A549 (cell line): Measurements from ENCODE around the gene FOXM1. TPM values are rescaled to one million over a fixed set of nuclear protein-coding genes. Genes with fewer than 3 reads are reported as not detected.

Experiments
- ATAC-seq, 2 experiments: fragments of 200-7000 bp in 1 of 2; fragments of >200 bp in 1 of 2; cut with Nextera tagmentation in 1 of 2; cut with Tn5 transposase in 1 of 2; 3 replicates each; pipeline versions ENCODE4 v1.8.0 to v1.9.1; 2018 to 2020; ENCODE audit warnings: mild to moderate bottlenecking in 1 of 2, moderate library complexity in 1 of 2
- CTCF ChIA-PET: fragments of 300-600 bp; sonication (Branson Sonifier 250); formaldehyde crosslinking; extraction: SDS; loops from one replicate; lab custom pipeline; 2021; ENCODE audit warnings: antibody characterized with exemption, inconsistent platforms; lab: Yijun Ruan, JAX
- POLR2A ChIA-PET: fragments of 350-600 bp; formaldehyde crosslinking; extraction: SDS; loops from one replicate; lab custom pipeline; 2021; ENCODE audit warnings: antibody characterized with exemption, inconsistent platforms; lab: Yijun Ruan, JAX
- DNase-seq, 2 experiments: peaks; one replicate each; pipeline versions ENCODE4 v3.0.0 to v3.0.0-alpha.2; 2011 to 2016; ENCODE audit warnings: low read depth in 1 of 2, low spot score in 1 of 2
- FAIRE-seq: peaks from 2 replicates; lab custom pipeline; 2011; peaks lifted over from hg19 to GRCh38; lab: Jason Lieb, UNC
- H3K27ac ChIP-seq, 2 experiments: fragments of >200 bp; sonication (Bioruptor Twin); formaldehyde crosslinking; 3 replicates each; pipeline ENCODE4 v1.5.1; 2016 to 2017
- H3K4me1 ChIP-seq: fragments of >200 bp; sonication (Bioruptor Twin); formaldehyde crosslinking; 3 replicates; pipeline ENCODE4 v1.6.1; 2016
- H3K4me2 ChIP-seq: fragments of >200 bp; sonication (Bioruptor Twin); formaldehyde crosslinking; 3 replicates; pipeline ENCODE4 v1.6.1; 2016
- H3K4me3 ChIP-seq: fragments of >200 bp; sonication (Bioruptor Twin); formaldehyde crosslinking; 3 replicates; pipeline ENCODE4 v1.5.1; 2016
- H3K9me3 ChIP-seq: fragments of >200 bp; sonication (Bioruptor Twin); formaldehyde crosslinking; 3 replicates; pipeline ENCODE4 v1.6.1; 2016
- EP300 ChIP-seq, 2 experiments: fragments of >200 bp; sonication (Bioruptor Twin); formaldehyde crosslinking; IDR thresholded peaks; 2 replicates in 1 of 2; 3 replicates in 1 of 2; pipeline ENCODE4 v1.6.1; 2016 to 2017
- ESRRA ChIP-seq: fragments of 150-350 bp; IDR thresholded peaks from 2 replicates; pipeline ENCODE4 v1.6.1; 2014; ENCODE audit warnings: mild to moderate bottlenecking, low read length, borderline replicate concordance
- FOXS1 ChIP-seq: fragments of 250-450 bp; sonication (Bioruptor Pico); IDR thresholded peaks from 2 replicates; pipeline ENCODE4 v1.5.0; 2020; ENCODE audit warnings: mild to moderate bottlenecking, moderate library complexity
- JUNB ChIP-seq: fragments of >200 bp; sonication (Bioruptor Twin); formaldehyde crosslinking; IDR thresholded peaks from 2 replicates; pipeline ENCODE4 v1.6.1; 2016
- MAFK ChIP-seq: fragments of 450-650 bp; IDR thresholded peaks from 2 replicates; pipeline ENCODE4 v1.6.1; 2014; ENCODE audit not compliant: partially characterized antibody
- NFE2L2 ChIP-seq: fragments of 150-350 bp; conservative IDR thresholded peaks from 2 replicates; pipeline ENCODE4 v1.6.1; 2014; ENCODE audit warnings: low read length
- NPAS2 ChIP-seq: fragments of 250-450 bp; sonication (Bioruptor Pico); IDR thresholded peaks from 2 replicates; pipeline ENCODE4 v1.8.0; 2022; ENCODE audit warnings: mild to moderate bottlenecking, moderate library complexity, borderline replicate concordance
- RAD21 ChIP-seq, 2 experiments: fragments of >200 bp in 1 of 2; sonication (Bioruptor Twin) in 1 of 2; formaldehyde crosslinking in 1 of 2; IDR thresholded peaks in 1 of 2; conservative IDR thresholded peaks in 1 of 2; 2 replicates in 1 of 2; 3 replicates in 1 of 2; pipeline ENCODE4 v1.6.1; 2012 to 2018; ENCODE audit warnings: inconsistent platforms in 1 of 2
- RCOR1 ChIP-seq: fragments of 150-350 bp; IDR thresholded peaks from 2 replicates; pipeline ENCODE4 v1.6.1; 2014; ENCODE audit warnings: antibody characterized with exemption, low read length, low read depth
- RFX5 ChIP-seq: fragments of 450-650 bp; IDR thresholded peaks from 2 replicates; pipeline ENCODE4 v1.7.1; 2014; ENCODE audit warnings: antibody characterized with exemption, mild to moderate bottlenecking, moderate library complexity
- SMC3 ChIP-seq: fragments of >200 bp; sonication (Bioruptor Twin); formaldehyde crosslinking; IDR thresholded peaks from 3 replicates; pipeline ENCODE4 v1.6.1; 2018; ENCODE audit warnings: inconsistent platforms
- WGBS: methylation state at CpG from one replicate; pipeline ENCODE4 v1.1.6; 2017; ENCODE audit errors: missing lambda C conversion rate; 5-methylcytosine and 5-hydroxymethylcytosine counted together
- polyA plus RNA-seq, 4 experiments: library from polyadenylated mRNA; depleted of rRNA in 3 of 4; stranded (reverse); fragments of >200 nt; fragmentation: RNase III in 1 of 4; extraction: RNeasy Plus Mini Kit Qiagen cat#74134 plus additional on column Dnase treatment in 1 of 4; gene quantifications; 2 replicates in 3 of 4; 3 replicates in 1 of 4; pipeline ENCODE4 v1.2.3, GENCODE V29; 2011 to 2017
- TF ChIP-seq, protein P1 (sequence below): fragments of >200 bp; sonication (Bioruptor Twin); formaldehyde crosslinking; IDR thresholded peaks from 2 replicates; pipeline ENCODE4 v1.6.1; 2016
- TF ChIP-seq, protein P2 (sequence below): fragments of 200-600 bp; sonication (generic); IDR thresholded peaks from 2 replicates; pipeline ENCODE4 v1.6.1; 2016; ENCODE audit warnings: antibody characterized with exemption, mild to moderate bottlenecking, moderate library complexity
- TF ChIP-seq, protein P3 (sequence below): IDR thresholded peaks from 2 replicates; pipeline ENCODE4 v1.6.1; 2012
- TF ChIP-seq, protein P4 (sequence below): fragments of >200 bp; sonication (Bioruptor Twin); formaldehyde crosslinking; IDR thresholded peaks from 3 replicates; pipeline ENCODE4 v1.5.1; 2016
- TF ChIP-seq, protein P5 (sequence below): IDR thresholded peaks from 2 replicates; pipeline ENCODE4 v1.6.1; 2012; ENCODE audit warnings: low read depth, borderline replicate concordance

Gene FOXM1
- polyA plus RNA-seq, 2 of the 4 experiments (the other 2 are of a cell fraction) = 40.3 to 84.0 TPM

DNA sequence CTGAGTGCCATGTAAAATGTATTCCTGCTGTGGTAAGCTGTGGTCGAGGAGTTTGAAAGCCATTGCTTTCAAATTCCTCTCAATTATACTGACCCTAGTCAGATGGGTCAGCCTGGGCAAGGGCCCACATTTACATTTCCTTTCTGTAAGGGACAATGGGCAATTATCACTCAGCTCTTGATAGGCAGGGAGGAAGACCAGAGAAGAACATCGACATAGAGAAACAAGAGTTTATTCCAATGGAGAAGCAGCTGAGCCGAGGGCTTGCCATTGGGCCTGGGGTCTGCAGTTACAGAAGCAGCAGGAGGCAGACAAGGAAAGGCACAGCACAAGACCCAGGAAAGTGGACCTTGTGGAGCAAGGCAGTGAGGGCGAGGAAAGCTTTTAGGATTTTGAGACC is 51.8 kb downstream of the FOXM1 start:
- Histone ChIP-seq H3K27ac (no peak overlapping the region), H3K4me3 (no peak overlapping the region), H3K4me1 (no peaks in the 10 kb centered on the region), H3K4me2 (no peak overlapping the region), H3K9me3 (no peaks in the 10 kb centered on the region)
- 87% methylated on average over 4 of the region's 4 CpGs for WGBS
- CTCF ChIA-PET = interaction anchor here (0.9 to 2.3 kb wide), 5 partner anchors 11 to 119 kb away, joined by 3 to 6 read pairs (median 4); no protein-coding TSS in a partner anchor
- ATAC-seq (no peak), DNase-seq (no peak), FAIRE-seq (no peak)
- POLR2A ChIA-PET = no interaction called here
- TF ChIP-seq EP300 (IDR thresholded peaks at IDR 0.05) (no peak), NPAS2 (CRISPR knock-in tag) (no peak), JUNB (no peak)

DNA sequence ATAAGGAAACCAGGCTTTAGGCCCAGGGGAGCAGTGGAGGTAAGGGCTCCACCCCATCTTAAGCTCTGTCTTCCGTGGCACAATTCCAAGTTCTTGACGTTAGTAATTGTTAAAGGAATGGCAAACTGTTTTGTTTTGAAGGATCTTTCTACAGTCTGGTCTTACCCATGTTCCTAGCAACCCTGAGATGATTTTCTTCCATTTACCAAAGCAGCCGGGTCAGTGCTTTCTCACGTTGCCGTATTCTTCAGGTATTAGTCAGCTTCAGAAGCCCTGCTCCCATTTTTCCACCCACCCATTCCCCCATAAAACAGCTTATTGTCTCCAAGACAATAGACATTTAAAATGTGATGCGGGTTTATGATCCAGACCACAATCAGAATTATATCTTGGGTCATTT is 52.4 kb downstream of the FOXM1 start:
- POLR2A ChIA-PET = no interaction called here
- H3K27ac ChIP-seq = no peak overlapping the region
- no peak overlapping the region for H3K4me2 ChIP-seq
- TF ChIP-seq FOXS1 (CRISPR knock-in tag) (no peak), JUNB (no peak), NFE2L2 (no peak), RFX5 (no peak)
- TF ChIP-seq, protein P1, sequence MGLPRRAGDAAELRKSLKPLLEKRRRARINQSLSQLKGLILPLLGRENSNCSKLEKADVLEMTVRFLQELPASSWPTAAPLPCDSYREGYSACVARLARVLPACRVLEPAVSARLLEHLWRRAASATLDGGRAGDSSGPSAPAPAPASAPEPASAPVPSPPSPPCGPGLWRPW = no peak
- TF ChIP-seq, protein P2, sequence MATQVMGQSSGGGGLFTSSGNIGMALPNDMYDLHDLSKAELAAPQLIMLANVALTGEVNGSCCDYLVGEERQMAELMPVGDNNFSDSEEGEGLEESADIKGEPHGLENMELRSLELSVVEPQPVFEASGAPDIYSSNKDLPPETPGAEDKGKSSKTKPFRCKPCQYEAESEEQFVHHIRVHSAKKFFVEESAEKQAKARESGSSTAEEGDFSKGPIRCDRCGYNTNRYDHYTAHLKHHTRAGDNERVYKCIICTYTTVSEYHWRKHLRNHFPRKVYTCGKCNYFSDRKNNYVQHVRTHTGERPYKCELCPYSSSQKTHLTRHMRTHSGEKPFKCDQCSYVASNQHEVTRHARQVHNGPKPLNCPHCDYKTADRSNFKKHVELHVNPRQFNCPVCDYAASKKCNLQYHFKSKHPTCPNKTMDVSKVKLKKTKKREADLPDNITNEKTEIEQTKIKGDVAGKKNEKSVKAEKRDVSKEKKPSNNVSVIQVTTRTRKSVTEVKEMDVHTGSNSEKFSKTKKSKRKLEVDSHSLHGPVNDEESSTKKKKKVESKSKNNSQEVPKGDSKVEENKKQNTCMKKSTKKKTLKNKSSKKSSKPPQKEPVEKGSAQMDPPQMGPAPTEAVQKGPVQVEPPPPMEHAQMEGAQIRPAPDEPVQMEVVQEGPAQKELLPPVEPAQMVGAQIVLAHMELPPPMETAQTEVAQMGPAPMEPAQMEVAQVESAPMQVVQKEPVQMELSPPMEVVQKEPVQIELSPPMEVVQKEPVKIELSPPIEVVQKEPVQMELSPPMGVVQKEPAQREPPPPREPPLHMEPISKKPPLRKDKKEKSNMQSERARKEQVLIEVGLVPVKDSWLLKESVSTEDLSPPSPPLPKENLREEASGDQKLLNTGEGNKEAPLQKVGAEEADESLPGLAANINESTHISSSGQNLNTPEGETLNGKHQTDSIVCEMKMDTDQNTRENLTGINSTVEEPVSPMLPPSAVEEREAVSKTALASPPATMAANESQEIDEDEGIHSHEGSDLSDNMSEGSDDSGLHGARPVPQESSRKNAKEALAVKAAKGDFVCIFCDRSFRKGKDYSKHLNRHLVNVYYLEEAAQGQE = no peak
- TF ChIP-seq, protein P3, sequence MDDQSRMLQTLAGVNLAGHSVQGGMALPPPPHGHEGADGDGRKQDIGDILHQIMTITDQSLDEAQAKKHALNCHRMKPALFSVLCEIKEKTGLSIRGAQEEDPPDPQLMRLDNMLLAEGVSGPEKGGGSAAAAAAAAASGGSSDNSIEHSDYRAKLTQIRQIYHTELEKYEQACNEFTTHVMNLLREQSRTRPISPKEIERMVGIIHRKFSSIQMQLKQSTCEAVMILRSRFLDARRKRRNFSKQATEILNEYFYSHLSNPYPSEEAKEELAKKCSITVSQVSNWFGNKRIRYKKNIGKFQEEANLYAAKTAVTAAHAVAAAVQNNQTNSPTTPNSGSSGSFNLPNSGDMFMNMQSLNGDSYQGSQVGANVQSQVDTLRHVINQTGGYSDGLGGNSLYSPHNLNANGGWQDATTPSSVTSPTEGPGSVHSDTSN = no peak
- DNase-seq (no peak), FAIRE-seq (no peak), ATAC-seq (no peak)
- CTCF ChIA-PET = interaction anchor here (1.5 to 2.3 kb wide), 4 partner anchors 10 to 119 kb away, joined by 3 to 6 read pairs (median 4); no protein-coding TSS in a partner anchor
- H3K4me1 ChIP-seq = no peaks in the 10 kb centered on the region
- H3K4me3 ChIP-seq = no peak overlapping the region
- H3K9me3 ChIP-seq = no peaks in the 10 kb centered on the region
- 80% methylated on average over 6 of the region's 6 CpGs for WGBS

DNA sequence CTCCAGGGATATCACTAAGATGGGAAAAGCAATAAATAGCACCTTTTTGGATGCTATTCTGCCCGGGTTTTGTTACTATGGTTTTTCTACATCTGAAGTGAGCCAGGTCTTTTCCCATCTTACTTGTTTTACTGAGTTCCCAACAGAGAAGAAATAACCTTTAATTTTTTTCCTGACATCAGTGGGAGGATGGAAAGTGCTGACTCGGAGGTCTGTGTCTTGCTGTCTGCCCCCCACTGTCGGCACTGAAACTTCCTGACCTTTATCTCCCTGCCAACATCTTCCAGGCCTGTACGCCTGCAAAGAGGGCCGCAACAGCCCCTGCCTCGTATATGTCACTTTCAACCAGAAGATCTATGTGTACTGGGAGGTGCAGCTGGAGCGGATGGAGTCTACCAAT is 53.5 kb downstream of the FOXM1 start:
- H3K27ac ChIP-seq = no peak overlapping the region
- 80% methylated on average over 7 of the region's 7 CpGs for whole genome bisulfite sequencing
- peak; percentile 92 for TF ChIP-seq MAFK
- TF ChIP-seq RAD21 (conservative IDR thresholded peaks at IDR 0.05 in 1 of 2, IDR thresholded peaks at IDR 0.05 in 1 of 2) = no peak
- no peak overlapping the region for H3K4me2 ChIP-seq
- ChIA-PET CTCF (interaction anchor here (1.2 to 2.3 kb wide), 3 partner anchors 15 to 120 kb away, joined by 3 to 6 read pairs (median 3); no protein-coding TSS in a partner anchor), POLR2A (no interaction called here)
- H3K4me1 ChIP-seq = no peaks in the 10 kb centered on the region
- FAIRE-seq (no peak), ATAC-seq (no peak), DNase-seq (no peak)
- no peak overlapping the region for H3K4me3 ChIP-seq
- no peaks in the 10 kb centered on the region for H3K9me3 ChIP-seq

DNA sequence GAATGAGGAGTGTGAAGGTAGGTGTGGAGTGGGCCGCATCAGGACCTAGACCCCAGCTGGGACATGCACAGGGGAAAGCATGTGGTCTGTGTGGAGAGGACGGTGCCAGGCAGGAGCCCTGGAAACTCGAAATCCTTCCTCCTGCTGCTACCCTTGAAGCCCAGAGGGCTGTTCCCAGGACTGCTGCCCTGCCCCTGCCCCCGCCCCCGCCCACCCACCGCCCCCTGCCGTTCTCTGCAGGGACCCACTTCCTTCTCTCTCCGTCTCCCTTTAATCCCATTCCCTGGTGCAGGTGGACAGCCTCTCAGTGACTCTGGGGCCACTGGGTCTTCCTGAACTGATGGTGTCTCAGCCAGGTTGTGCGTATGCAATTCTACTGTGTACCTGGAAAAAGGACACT is 56.5 kb downstream of the FOXM1 start:
- CTCF ChIA-PET = interaction anchor here (0.8 to 1.8 kb wide), 4 partner anchors 33 to 56 kb away, joined by 3 to 5 read pairs (median 3); no protein-coding TSS in a partner anchor
- no peak for FAIRE-seq
- WGBS = 80% methylated on average over 7 of the region's 9 CpGs
- no peak for TF ChIP-seq ESRRA
- no peak for TF ChIP-seq RCOR1
- TF ChIP-seq, protein P1 = no peak
- TF ChIP-seq SMC3 = no peak
- TF ChIP-seq, protein P4, sequence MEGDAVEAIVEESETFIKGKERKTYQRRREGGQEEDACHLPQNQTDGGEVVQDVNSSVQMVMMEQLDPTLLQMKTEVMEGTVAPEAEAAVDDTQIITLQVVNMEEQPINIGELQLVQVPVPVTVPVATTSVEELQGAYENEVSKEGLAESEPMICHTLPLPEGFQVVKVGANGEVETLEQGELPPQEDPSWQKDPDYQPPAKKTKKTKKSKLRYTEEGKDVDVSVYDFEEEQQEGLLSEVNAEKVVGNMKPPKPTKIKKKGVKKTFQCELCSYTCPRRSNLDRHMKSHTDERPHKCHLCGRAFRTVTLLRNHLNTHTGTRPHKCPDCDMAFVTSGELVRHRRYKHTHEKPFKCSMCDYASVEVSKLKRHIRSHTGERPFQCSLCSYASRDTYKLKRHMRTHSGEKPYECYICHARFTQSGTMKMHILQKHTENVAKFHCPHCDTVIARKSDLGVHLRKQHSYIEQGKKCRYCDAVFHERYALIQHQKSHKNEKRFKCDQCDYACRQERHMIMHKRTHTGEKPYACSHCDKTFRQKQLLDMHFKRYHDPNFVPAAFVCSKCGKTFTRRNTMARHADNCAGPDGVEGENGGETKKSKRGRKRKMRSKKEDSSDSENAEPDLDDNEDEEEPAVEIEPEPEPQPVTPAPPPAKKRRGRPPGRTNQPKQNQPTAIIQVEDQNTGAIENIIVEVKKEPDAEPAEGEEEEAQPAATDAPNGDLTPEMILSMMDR = no peak
- TF ChIP-seq FOXS1 (CRISPR knock-in tag) = no peak
- TF ChIP-seq EP300 (IDR thresholded peaks at IDR 0.05) = no peak
- TF ChIP-seq, protein P2 = no peak
- TF ChIP-seq, protein P5, sequence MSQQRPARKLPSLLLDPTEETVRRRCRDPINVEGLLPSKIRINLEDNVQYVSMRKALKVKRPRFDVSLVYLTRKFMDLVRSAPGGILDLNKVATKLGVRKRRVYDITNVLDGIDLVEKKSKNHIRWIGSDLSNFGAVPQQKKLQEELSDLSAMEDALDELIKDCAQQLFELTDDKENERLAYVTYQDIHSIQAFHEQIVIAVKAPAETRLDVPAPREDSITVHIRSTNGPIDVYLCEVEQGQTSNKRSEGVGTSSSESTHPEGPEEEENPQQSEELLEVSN = no peak

More for the DNA sequence above, 56.5 kb downstream of the FOXM1 start:
- no peak overlapping the region for H3K4me2 ChIP-seq
- POLR2A ChIA-PET = interaction anchor here (2.8 kb wide), 1 partner anchor 7 kb away, joined by 10 read pairs; no protein-coding TSS in a partner anchor
- no peaks in the 10 kb centered on the region for H3K4me1 ChIP-seq
- peak in 1 of 2 experiments; percentile 15; a peak in 1 of 6 replicates for ATAC-seq
- H3K27ac ChIP-seq = no peak overlapping the region
- no peaks in the 10 kb centered on the region for H3K9me3 ChIP-seq
- no peak for DNase-seq
- H3K4me3 ChIP-seq = no peak overlapping the region
